GM21390 (cell line): Measurements from ENCODE around the gene PCGF5.
"Not testable (repeated sequence)": the region's sequence is repeated elsewhere in the genome, so short reads cannot be mapped to it uniquely, and the experiment has no call there.

ENCODE experiments used
- ATAC-seq: cut with Tn5 transposase; IDR thresholded peaks from one replicate; pipeline ENCODE4 v1.9.1; 2021; ENCODE audit not compliant: unreplicated experiment

Gene PCGF5

DNA sequence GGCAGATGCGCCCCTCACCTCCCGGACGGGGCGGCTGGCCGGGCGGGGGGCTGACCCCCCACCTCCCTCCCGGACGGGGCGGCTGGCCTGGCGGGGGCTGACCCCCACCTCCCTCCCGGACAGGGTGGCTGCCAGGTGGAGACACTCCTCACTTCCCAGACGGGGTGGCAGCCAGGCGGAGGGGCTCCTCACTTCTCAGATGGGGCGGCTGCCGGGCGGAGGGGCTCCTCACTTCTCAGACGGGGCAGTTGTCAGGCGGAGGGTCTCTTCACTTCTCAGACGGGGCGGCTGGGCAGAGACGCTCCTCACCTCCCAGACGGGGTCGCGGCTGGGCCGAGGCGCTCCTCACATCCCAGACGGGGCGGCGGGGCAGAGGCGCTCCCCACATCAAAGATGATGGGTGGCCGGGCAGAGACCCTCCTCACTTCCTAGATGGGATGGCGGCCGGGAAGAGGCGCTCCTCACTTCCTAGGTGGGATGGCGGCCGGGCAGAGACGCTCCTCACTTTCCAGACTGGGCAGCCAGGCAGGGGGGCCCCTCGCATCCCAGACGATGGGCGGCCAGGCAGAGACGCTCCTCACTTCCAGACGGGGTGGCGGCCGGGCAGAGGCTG lies 102.9 kb downstream of the PCGF5 start:
- ATAC-seq, result not testable (repeated sequence)

GRCh38 chr10:91328320-91328984 lies 108.0 kb downstream of the PCGF5 start:
- no peak for ATAC-seq
